Skeletal muscle cell (primary cell): ENCODE measurements around the gene ENG.
"Not testable (repeated sequence)": the region's sequence is repeated elsewhere in the genome, so short reads cannot be mapped to it uniquely, and the experiment has no call there.

ENCODE experiments used
- DNase-seq: peaks from one replicate; pipeline ENCODE4 v3.0.0-alpha.2; 2010; ENCODE audit warnings: low read depth
- H3K4me3 ChIP-seq: 2 replicates; pipeline ENCODE4 v1.5.1; 2011; ENCODE audit warnings: low read depth, mild to moderate bottlenecking, control low read depth, low read length, moderate library complexity

ENG gene

DNA sequence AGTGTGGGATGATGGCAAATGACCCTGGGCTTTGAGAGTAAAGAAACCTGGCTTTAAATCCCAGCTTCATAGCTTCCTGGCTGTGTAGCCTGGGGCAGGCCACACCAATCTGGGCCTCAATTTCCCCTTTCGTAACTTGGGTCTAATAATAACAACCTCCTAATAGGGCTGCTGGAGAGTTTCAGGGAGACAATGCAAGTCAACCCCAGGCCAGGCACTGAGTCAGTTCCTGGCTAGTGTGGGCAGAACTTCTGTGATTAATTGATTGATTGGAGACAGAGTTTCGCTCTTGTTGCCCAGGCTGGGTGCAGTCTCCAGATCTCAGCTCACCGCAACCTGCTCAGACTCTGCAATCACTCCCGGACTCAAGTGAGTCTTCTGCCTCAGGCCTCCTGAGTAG, 72.7 kb downstream of the ENG start:
- no peak for DNase-seq
- H3K4me3 ChIP-seq: no peak overlapping the region

DNA sequence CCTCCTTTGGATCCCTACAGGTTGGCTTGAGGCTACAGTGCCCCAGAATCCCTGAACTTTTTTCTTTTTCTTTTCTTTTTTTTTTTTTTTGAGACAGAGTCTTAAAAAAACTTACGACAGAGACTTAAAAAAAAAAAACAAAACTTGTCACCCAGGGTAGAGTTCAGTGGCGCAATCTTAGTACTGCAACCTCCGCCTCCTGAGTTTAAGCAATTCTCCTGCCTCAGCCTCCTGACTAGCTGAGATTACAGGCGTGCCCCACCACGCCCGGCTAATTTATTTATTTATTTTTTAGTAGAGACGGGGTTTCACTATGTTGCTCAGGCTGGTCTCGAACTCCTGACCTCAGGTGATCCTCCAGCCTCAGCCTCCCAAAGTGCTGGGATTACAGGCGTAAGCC, 73.5 kb downstream of the ENG start:
- not testable (repeated sequence) for H3K4me3 ChIP-seq, DNase-seq

DNA sequence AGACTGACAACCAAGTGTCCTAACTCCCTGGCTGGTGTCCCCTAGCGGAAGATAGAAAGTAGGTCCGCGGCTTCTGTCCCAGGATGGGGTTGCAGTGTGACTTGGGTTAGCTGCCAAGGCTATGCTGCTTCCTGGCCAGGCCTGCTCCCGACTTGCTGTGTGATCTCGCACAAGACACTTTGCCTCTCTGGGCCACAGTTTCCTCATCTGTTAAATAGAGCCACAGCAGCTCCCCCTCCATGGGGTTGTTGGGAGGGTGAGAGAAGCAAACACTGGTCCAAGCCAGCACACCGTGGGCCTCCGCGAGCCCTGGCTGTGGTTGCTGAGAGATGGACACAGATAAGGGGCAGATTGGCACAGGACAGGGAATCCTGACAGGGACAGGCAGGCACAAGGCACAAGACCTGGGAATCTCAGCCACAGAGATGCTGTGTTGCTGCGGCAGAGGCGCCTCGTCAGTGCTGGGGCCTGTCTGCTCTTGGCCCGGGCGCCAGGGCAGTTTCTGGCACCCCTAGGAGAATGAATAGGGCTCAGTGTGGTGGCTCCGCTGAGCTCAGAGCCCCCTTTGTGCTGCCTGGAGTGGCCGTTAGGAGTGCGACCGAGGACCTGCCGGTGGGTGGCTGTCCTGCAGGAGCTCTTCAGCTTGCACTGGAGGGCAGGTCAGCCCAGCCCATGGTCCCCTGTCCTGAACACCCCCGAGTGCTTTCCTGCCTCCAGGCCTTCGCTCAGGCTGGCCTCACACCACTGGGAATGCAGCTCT, 74.2 kb downstream of the ENG start:
- DNase-seq: no peak
- no peak overlapping the region for H3K4me3 ChIP-seq

DNA sequence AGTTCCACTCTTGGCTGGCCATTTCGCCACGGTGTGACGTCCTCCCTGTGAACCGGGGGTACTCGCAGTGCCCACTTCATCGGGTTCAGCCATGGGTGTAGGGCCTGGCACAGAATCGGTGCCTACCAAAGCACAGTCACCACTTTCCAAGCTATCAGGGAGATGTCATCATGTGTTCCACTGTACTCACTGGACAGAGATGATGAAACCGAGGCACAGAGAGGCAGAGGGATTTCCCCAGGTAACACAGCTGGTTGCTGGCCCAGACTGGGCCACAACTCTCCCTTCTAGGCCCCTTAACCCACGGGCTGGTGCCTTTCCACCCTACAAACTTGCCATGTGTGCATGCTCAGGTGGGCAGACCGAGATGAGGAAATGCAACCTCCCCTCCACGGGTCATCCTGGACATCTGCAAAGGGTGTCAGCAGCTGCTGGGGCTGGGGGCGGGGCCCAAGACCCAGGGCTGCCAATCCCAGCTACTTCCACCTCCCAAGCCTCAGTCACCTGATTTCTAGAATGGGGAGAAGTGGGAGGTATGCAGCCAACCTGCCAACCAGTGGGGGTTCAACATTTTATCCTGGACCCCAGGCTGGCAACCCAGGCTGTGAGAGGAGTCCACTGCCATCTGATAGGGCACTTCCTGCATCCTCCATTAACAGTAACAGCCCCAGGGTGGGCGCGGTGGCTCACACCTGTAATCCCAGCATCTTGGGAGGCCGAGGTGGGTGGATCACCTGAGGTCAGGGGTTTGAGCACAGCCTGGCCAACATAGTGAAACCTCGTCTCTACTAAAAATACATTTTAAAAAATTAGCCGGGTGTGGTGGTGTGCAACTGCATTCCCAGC, 75.1 kb downstream of the ENG start:
- DNase-seq: no peak
- no peak overlapping the region for H3K4me3 ChIP-seq

DNA sequence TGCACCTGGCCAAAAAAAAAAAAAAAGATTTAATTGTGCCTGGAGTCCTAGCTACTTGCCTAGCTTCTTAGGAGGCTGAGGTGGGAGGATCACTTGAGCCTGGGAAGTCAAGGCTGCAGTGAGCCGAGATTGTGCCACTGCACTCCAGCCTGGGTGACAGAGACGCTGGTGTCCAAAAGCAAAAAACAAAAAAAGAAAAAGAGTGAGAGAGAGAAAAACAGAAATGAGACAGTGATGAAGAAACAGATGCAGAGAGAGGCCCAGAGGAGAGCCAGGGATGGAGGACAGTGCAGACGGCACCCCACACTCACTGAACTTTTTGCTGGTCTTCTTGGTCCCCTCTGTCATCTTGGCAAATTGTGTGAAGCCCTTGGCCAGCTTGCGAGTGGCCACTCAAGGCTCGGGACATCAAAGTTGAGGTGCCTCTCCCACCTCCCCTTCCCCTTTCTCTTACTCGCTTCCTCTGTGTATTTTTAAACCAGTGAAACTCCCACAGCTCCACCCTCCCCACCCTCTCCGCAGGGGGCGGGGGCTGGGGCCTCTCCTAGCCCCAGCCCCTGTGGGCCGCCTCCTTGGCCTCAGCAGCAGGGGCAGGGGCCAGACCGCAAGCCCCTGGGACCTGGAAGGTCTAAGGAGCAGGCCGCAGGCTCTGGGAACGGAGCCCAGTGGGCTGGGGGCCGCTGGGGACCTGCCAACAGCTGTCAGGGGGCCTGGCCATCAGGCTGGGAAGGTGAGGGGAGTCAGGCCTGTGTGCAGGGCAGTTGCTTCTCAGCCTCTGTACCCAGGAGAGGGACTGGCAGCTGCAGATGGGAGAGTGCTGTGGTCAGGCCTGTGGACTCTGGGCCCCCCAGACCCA, 76.0 kb downstream of the ENG start, which contains the start of gene SH2D3C:
SH2D3C (minus strand) TSS at position 387 of the 856 bp plus-strand sequence; CDS start at position 348, 39 bp downstream.
- no peak within 1 kb of the TSS for H3K4me3 ChIP-seq
- peak; percentile 54 for DNase-seq

DNA sequence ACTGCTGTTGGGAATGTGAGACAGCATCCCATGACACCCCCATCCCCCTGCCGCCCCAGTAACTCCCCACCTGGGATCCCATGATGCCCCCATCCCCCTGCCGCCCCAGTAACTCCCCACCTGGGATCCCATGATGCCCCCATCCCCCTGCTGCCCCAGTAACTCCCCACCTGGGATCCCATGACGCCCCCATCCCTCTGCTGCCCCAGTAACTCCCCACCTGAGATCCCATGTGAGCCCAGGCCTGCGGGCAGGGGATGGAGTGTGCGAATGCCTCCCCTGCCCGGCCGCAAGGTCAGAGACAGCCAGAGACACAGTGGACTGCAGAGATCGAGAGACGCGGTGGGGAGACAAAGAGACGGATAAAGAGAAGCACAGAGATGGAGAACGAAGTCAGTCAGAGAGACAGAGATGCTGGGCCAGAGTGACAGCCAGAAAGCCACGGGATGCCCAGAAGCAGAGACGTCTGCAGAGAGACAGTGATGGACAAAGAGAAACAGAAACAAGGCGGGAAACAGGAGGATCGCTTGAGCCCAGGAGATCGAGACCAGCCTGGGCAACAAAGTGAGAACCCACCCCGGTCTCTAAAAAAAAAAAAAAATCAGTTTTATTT, 77.0 kb downstream of the ENG start:
- no peak for DNase-seq
- no peak overlapping the region for H3K4me3 ChIP-seq

DNA sequence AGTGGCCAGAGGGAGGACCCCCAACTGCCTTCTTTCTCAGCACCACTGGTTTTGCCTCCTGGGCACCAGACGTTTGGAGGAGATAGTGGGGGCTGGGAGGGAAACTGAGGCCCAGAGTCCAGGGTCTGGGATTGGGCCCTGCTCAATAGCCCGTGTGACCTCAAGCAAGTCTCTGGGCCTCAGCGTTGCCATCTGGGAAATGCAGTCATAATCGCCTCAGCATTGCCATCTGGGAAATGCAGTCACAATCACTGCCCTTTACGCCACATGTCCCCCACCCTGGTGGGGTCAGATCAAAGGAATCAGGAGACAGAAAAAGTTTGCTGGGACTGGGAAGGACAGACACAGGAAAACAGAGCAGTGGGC, 77.6 kb downstream of the ENG start:
- no peak for DNase-seq
- H3K4me3 ChIP-seq: no peak overlapping the region

DNA sequence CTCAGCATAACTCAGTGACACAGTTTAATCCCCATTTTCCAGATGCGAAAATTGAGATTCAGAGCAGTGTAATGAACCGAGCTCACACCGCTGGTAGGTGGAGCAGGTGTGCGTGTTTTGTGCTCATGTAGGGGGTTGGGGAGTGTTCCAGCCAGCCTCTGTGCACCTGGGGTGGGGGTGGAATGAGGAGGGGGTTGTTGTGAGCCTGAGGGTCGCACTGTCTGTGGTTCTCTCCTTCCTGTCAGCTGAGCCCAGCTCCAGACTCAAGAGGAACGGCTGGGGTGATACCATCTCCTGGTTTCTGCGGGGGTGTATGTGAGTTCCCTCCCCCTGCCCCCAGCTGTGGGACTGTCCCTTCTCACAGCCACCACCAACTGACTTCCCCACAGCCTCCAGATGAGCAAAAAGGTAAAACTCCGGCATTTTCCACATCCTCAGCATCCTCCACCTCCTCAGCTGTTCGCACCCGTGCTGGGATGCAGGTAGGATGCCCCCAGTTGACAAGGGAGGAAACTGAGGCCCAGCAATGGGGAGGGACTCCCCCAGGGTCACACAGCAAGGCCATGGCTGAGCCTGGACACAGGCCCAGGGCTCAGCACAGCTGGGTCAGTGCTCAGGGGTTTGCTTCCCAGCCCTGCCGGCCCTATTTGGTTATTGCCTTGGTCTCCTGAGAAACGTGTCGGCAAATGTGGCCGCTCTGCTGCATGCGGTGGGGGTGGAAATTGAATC, 78.1 kb downstream of the ENG start:
- H3K4me3 ChIP-seq: no peak overlapping the region
- DNase-seq: no peak

DNA sequence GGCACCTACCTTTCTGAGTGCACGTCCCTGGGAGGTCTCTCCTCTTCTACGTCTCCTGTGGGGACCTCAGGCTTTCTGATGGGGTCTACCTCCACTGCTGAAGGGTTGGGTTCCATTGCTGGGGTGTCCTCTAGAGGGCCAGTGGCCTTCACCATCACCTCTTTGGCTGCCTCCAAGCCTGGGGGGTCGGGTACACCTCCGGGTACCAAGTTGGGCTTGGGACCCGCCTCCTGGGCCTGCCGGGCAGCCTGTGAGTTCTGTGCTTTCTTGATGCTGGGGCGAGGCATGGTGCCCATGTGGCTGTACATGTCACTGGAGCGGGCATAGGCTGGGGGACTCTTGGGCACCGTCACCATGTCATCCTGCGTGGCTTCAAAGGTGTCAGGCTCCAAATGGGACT, 80.5 kb downstream of the ENG start:
- H3K4me3 ChIP-seq: no peak overlapping the region
- no peak for DNase-seq

DNA sequence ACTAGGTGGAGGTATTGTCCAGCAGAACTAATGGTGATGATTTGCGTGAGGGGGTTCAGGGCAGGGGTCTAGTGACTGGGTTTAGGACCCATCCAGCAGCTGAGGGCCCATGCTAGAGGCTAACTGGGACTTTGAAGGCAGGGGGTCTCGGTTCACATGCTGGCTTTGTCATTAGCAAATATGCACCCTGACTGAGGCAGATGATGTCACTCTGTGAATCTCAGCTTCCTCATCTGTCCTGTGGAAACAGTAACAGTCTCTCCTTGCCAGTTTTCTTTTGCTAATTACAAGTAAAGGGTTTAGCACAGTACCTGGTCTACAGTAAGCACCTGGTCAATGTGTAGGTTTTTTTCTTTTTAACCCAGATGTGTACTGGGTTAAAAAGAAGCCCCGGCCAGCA, 81.2 kb downstream of the ENG start:
- no peak for DNase-seq

DNA sequence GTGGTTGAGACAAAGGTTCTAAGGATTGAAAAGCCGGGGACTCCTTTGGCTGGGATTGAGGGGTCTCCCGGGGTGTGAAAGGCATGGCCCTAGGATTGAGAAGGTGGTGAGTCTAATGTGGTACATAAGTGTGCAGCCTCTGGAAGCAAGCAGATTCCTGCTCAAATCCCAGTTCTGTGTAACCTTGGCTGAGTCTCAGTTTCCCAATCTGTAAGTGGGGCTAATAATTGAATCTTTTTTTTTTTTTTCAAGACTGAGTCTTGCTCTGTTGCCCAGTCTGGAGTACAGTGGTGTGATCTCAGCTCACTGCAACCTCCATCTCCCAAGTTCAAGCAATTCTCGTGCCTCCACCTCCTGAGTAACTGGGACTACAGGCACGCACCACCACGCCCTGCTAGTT, 81.9 kb downstream of the ENG start:
- no peak overlapping the region for H3K4me3 ChIP-seq
- DNase-seq: no peak

More for the DNA sequence above, 81.2 kb downstream of the ENG start:
- H3K4me3 ChIP-seq: no peak overlapping the region

DNA sequence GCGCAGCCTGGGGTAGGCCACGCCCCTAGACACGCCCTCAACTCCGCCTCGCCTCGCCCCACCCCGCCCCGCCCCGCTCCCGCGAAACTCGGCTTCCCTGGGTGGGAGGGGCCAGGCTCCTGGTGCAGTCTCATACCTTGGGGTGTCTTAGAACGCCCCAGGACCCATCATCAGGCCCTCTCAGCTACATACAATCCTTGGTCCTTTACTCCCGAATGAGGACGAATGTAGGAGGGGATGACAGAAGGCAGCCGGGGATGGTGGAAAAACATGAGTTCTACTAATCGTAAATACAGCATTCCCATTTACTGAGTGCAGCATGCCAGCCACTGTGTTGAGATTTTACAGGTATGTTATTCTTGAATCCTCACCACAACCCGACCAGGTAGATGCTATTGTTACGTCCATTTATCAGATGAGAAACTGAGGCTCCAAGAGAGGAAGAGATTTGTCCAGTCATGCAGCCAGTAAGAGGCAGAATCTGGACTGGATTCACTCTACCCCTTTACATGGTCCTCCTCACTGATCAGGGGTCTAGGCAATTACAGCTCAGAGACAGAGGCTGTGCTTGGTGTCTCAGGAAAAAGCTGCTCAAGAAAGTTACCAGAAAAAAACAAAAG, 82.8 kb downstream of the ENG start:
- H3K4me3 ChIP-seq: peak overlapping the region; percentile 53
- no peak for DNase-seq

DNA sequence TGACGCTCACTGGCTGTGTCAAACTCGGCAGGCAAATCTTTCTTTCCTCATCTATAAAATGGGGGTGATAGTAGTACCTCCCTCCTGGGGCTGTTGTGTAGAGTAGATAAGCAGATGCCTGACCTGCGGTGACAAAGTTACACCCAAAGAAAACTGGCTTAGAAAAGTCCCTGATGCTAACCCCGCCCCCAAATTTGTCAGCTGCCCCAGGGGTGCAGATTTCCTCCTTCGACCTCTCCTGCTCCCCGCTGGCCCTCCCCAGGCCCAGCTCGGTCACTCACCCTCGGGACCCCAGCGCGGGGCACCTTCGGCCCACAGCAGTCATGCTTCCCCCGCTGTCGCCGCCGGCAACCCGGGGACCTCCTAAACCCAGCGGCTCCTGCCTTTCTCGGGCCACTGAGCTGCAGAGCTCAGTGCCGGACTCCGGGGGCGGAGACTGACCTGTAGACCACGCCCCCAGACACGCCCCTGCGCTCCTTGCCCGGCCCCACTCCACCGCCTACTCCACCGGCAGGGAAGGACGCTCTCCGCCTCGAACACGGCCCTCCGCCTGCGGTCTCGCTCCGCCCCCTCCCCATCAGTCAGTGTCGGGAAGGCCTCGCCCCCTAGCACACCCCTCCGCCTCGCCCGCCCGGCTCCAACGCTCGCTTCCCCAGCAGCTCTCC, 83.4 kb downstream of the ENG start:
- peak overlapping the region; percentile 53 for H3K4me3 ChIP-seq
- DNase-seq: peak; percentile 94

DNA sequence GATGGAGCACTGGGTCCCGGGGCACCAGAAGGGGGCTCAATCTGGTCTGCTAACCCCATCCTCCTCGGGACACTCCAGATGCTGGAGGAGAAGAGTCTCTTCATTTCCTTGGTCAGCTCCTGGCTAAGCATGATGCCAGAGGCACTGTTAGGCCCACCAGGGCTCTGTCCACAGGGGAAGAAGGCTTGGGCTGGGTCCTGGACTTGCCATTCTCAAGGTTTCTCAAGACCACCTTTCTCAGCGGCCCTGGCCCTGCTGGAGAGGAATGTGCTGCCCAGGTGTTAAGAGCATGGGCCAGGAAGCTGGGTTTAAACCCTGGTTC, 83.9 kb downstream of the ENG start:
- DNase-seq: no peak
- peak overlapping the region; percentile 53 for H3K4me3 ChIP-seq

DNA sequence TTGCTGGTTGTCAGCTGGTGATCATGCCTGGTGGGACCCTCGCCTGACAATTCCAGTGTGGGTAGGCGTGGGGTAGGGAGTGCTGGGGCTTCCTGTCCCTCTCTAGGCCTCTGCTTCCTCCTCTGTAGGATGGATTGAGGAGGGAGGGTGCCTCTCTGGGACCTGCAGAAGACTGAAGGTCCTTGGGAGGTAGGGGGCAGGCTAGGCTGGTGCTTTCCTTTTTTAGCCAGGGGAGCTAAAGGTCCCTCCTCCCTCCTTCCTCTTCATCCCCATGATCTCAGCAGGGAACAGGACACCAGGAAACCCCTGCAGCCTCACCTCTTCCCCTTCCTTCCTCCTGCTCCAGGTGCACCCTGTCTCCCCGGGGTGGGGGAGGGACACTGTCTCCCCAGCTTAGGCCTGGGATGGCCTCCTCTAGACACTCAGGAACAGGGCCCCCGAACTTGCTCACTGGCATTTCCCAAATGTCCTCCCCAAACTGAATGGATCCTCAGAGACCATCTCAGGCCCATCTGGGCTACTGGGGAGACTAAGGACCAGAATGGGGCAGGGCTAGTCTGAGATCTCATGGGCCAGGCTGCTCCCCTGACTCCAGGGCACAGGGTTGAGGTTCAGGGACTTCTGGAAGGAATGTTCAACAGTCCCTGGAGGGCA, 84.4 kb downstream of the ENG start:
- no peak overlapping the region for H3K4me3 ChIP-seq

DNA sequence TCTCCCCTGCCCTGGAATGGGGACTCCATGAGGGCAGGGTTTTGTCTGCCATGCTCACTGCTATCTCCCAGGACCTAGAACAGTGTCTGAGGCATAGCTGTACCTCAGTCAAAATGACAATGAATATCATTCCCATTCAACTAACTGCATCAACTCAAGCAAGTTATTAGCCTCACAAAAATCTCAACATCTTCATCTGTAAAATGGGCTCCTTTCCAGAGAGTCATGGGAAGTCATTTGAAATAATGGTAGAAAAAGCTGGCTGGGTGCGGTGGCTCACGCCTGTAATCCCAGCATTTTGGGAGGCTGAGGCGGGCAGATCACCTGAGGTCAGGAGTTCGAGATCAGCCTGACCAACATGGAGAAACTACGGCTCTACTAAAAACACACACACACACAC, 85.4 kb downstream of the ENG start:
- no peak overlapping the region for H3K4me3 ChIP-seq
- no peak for DNase-seq

More for the DNA sequence above, 84.4 kb downstream of the ENG start:
- DNase-seq: no peak

DNA sequence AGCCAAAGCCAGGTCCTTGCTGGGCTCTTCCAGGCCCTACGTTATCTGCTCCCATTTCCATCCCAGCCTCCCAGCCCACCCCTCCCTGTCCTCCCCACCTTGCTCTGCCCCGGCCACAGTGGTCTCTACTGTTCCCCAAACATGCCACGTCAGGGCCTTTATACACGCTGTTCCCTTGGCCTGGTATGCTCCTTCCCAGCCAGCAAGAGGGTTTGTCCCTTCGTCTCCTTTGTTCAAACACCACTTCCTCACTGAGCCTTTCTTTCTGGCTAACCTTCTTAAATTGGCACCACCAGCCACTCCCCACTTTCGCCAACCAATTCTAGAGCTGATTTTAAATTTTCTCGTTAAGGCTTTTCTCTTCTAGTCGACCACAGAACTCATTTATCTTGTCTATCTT, 85.8 kb downstream of the ENG start:
- DNase-seq: no peak
- no peak overlapping the region for H3K4me3 ChIP-seq

DNA sequence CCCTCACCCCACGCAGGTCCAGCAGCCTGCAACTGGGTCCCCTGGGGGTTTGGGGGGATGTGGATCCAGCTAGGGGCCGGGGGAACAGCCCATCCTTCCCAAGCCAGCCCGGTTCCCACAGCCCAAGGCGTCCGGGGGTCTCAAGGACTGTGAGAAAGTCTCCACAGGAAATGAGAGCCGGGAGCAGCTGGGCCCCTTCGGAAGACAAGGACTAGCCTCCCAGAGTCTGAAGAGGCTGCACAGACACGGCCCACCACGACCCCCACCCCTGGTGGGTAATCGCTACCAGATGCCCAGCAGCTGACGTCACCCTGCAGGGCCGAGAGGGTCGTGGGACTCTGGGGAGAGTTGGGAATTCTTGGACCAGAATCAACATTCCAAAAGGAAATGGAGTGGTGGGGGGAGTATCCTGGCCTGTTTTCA, 86.5 kb downstream of the ENG start:
- H3K4me3 ChIP-seq: no peak overlapping the region
- DNase-seq: peak; percentile 40
